PC-3 (cell line): ENCODE results near the gene BCKDHB. TPM values are rescaled to one million over a fixed set of nuclear protein-coding genes. Genes with fewer than 3 reads are reported as not detected.

ENCODE experiments used
- ATAC-seq: fragments of 200-7000 bp; cut with Tn5 transposase; 2 replicates; pipeline ENCODE4 v1.9.1; 2020; ENCODE audit warnings: mild to moderate bottlenecking, moderate library complexity
- BruUV-seq: library from RNA; stranded (reverse); fragments of 400-500 nt; replicated peaks from 2 replicates; lab custom pipeline; 2021; lab: Mats Ljungman, UMichigan
- CTCF ChIA-PET: fragments of 300-600 bp; sonication (Branson Sonifier 250); formaldehyde crosslinking; loops from one replicate; lab custom pipeline; 2022; ENCODE audit warnings: antibody characterized with exemption; lab: Charles Lee
- POLR2A ChIA-PET: fragments of 300-600 bp; sonication (Branson Sonifier 250); formaldehyde crosslinking; loops from one replicate; lab custom pipeline; 2022; ENCODE audit warnings: antibody characterized with exemption; ENCODE audit not compliant: unreplicated experiment; lab: Charles Lee
- DNase-seq: peaks from one replicate; pipeline ENCODE4 v3.0.0-alpha.2; 2015
- H2AFZ ChIP-seq: fragments of 300-600 bp; sonication (generic); 2 replicates; pipeline ENCODE4 v1.6.0; 2016; ENCODE audit warnings: antibody characterized with exemption, low read length
- H3F3A ChIP-seq: fragments of 300-600 bp; sonication (generic); one replicate; pipeline ENCODE4 v1.6.0; 2017; ENCODE audit warnings: antibody characterized with exemption, low read length, control low read depth, mild to moderate bottlenecking; ENCODE audit not compliant: unreplicated experiment
- H3K27ac ChIP-seq: fragments of 300-600 bp; sonication (generic); 2 replicates; pipeline ENCODE4 v1.5.1; 2016; ENCODE audit warnings: mild to moderate bottlenecking, low read length
- H3K27me3 ChIP-seq: fragments of 300-600 bp; sonication (generic); 2 replicates; pipeline ENCODE4 v1.6.1; 2016; ENCODE audit warnings: low read length, mixed read lengths
- H3K36me3 ChIP-seq: fragments of 300-600 bp; sonication (generic); 2 replicates; pipeline ENCODE4 v1.6.1; 2016; ENCODE audit warnings: low read depth, mixed run types, low read length, mixed read lengths
- H3K4me1 ChIP-seq: fragments of 300-600 bp; sonication (generic); 2 replicates; pipeline ENCODE4 v1.5.1; 2016; ENCODE audit warnings: low read length; ENCODE audit not compliant: insufficient read depth
- H3K4me2 ChIP-seq: fragments of 300-600 bp; sonication (generic); 2 replicates; pipeline ENCODE4 v1.6.0; 2016; ENCODE audit warnings: low read length
- H3K4me3 ChIP-seq: fragments of 300-600 bp; sonication (generic); 2 replicates; pipeline ENCODE4 v1.5.1; 2016; ENCODE audit warnings: mild to moderate bottlenecking, low read length, mixed read lengths
- H3K79me2 ChIP-seq: fragments of 300-600 bp; sonication (generic); 2 replicates; pipeline ENCODE4 v1.6.1; 2017; ENCODE audit warnings: low read length, mixed read lengths
- H3K9ac ChIP-seq: fragments of 300-600 bp; sonication (generic); 2 replicates; pipeline ENCODE4 v1.6.0; 2016; ENCODE audit warnings: mild to moderate bottlenecking, low read length
- H3K9me2 ChIP-seq: fragments of 300-600 bp; sonication (generic); replicated peaks from 2 replicates; pipeline ENCODE4 v1.6.1; 2016; ENCODE audit warnings: mixed run types, low read length, mixed read lengths
- H3K9me3 ChIP-seq: fragments of 300-600 bp; sonication (generic); 2 replicates; pipeline ENCODE4 v1.6.1; 2016; ENCODE audit warnings: low read length, mixed read lengths
- H4K20me1 ChIP-seq: fragments of 300-600 bp; sonication (generic); 2 replicates; pipeline ENCODE4 v1.6.1; 2016; ENCODE audit warnings: low read length, mixed read lengths
- CTCF ChIP-seq: fragments of 300-600 bp; sonication (generic); conservative IDR thresholded peaks from 2 replicates; pipeline ENCODE4 v1.5.1; 2017; ENCODE audit warnings: antibody characterized with exemption, low read depth, mild to moderate bottlenecking, low read length
- EZH2 ChIP-seq: fragments of 300-600 bp; sonication (generic); IDR thresholded peaks from one replicate; pipeline ENCODE4 v1.6.1; 2017; ENCODE audit warnings: antibody characterized with exemption, mild to moderate bottlenecking, low read length; ENCODE audit not compliant: unreplicated experiment
- EZH2phosphoT487 ChIP-seq: fragments of 300-600 bp; sonication (generic); IDR thresholded peaks from 2 replicates; pipeline ENCODE4 v1.6.1; 2018; ENCODE audit warnings: mild to moderate bottlenecking, antibody characterized with exemption, low read length, borderline replicate concordance
- intact Hi-C: fragments of 100-400 bp; cut with micrococcal nuclease; formaldehyde crosslinking; loops from 2 replicates; pipeline ENCODE4 v1.9.0; 2023
- total RNA-seq: library from RNA; depleted of rRNA; stranded (reverse); fragments of >200 nt; gene quantifications from 2 replicates; pipeline ENCODE4 v1.2.3, GENCODE V29; 2014

The BCKDHB gene
- total RNA-seq, 1 experiment from 2014 or later: 9.9 TPM

GRCh38 chr6:80330961-80331360 is 224.5 kb downstream of the BCKDHB start:
- Histone ChIP-seq H3F3A (no peaks in the 10 kb centered on the region), H3K4me1 (no peaks in the 10 kb centered on the region), H3K9me3 (no peaks in the 10 kb centered on the region), H3K27me3 (no peaks in the 10 kb centered on the region), H3K36me3 (no peaks in the 10 kb centered on the region), H3K4me2 (no peak overlapping the region), H3K79me2 (no peaks in the 10 kb centered on the region), H3K9ac (no peak overlapping the region), H3K9me2 (no peaks in the 10 kb centered on the region), H4K20me1 (no peaks in the 10 kb centered on the region), H3K27ac (no peak overlapping the region), H3K4me3 (no peak overlapping the region), H2AFZ (no peak overlapping the region)
- no peak for TF ChIP-seq EZH2
- no peak for TF ChIP-seq EZH2phosphoT487
- TF ChIP-seq CTCF: no peak
- DNase-seq: no peak
- no TSS peak for BruUV-seq
- ATAC-seq: no peak
- POLR2A ChIA-PET: no interaction called here
- intact Hi-C loops: no loop called here
- CTCF ChIA-PET: no interaction called here

- H3K9me3 ChIP-seq: no peaks in the 10 kb centered on the region
- H3K4me3 ChIP-seq: no peak overlapping the region
- no TSS peak for BruUV-seq
- POLR2A ChIA-PET: no interaction called here
- no peaks in the 10 kb centered on the region for H3K27me3 ChIP-seq
- H3K9me2 ChIP-seq: no peaks in the 10 kb centered on the region
- DNase-seq (no peak), ATAC-seq (no peak)
- CTCF ChIA-PET: no interaction called here
- intact Hi-C loops: no loop called here
- no peak overlapping the region for H3K4me2 ChIP-seq
- no peaks in the 10 kb centered on the region for H3F3A ChIP-seq
- H3K79me2 ChIP-seq: no peaks in the 10 kb centered on the region
- H3K27ac ChIP-seq: no peak overlapping the region
- H3K36me3 ChIP-seq: no peaks in the 10 kb centered on the region
- H3K4me1 ChIP-seq: no peaks in the 10 kb centered on the region
- TF ChIP-seq EZH2phosphoT487 (no peak), EZH2 (no peak), CTCF (no peak)
- no peak overlapping the region for H2AFZ ChIP-seq
- no peak overlapping the region for H3K9ac ChIP-seq
- H4K20me1 ChIP-seq: no peaks in the 10 kb centered on the region
These were observed 225.1 kb downstream of the BCKDHB start for GRCh38 chr6:80331522-80331921.

- DNase-seq (no peak), ATAC-seq (no peak)
- H2AFZ ChIP-seq: no peak overlapping the region
- no peaks in the 10 kb centered on the region for H4K20me1 ChIP-seq
- H3K4me1 ChIP-seq: no peaks in the 10 kb centered on the region
- H3K27ac ChIP-seq: no peak overlapping the region
- no peaks in the 10 kb centered on the region for H3K36me3 ChIP-seq
- no peak overlapping the region for H3K4me3 ChIP-seq
- H3K9me2 ChIP-seq: no peaks in the 10 kb centered on the region
- no peak for TF ChIP-seq EZH2phosphoT487
- TF ChIP-seq CTCF: no peak
- TF ChIP-seq EZH2: no peak
- intact Hi-C loops: no loop called here
- H3K27me3 ChIP-seq: no peaks in the 10 kb centered on the region
- no peaks in the 10 kb centered on the region for H3K79me2 ChIP-seq
- H3K4me2 ChIP-seq: no peak overlapping the region
- POLR2A ChIA-PET: no interaction called here
- no peak overlapping the region for H3K9ac ChIP-seq
- H3F3A ChIP-seq: no peaks in the 10 kb centered on the region
- no peaks in the 10 kb centered on the region for H3K9me3 ChIP-seq
- CTCF ChIA-PET: no interaction called here
- BruUV-seq: no TSS peak
These were observed 225.5 kb downstream of the BCKDHB start for GRCh38 chr6:80331974-80332373.
